Cardiac fibroblast (primary cell): ENCODE measurements around the gene PTTG1IP.

Experiments
- DNase-seq, 2 donors: peaks; one replicate each; pipeline versions ENCODE4 v3.0.0 to v3.0.0-alpha.2; 2010; ENCODE audit warnings: low read depth in 2 of 2
- H3K4me3 ChIP-seq, 2 donors: replicated peaks in 1 of 2; 1 replicate in 1 of 2; 2 replicates in 1 of 2; pipeline ENCODE4 v1.5.1; 2011; ENCODE audit warnings: low read depth in 2 of 2, low read length in 2 of 2, mild to moderate bottlenecking in 2 of 2, moderate library complexity in 1 of 2
- TF ChIP-seq, protein P1 (sequence below): IDR thresholded peaks from one replicate; pipeline ENCODE4 v1.5.1; 2011; ENCODE audit warnings: low read depth, mild to moderate bottlenecking, low read length, inconsistent platforms

The PTTG1IP gene

DNA sequence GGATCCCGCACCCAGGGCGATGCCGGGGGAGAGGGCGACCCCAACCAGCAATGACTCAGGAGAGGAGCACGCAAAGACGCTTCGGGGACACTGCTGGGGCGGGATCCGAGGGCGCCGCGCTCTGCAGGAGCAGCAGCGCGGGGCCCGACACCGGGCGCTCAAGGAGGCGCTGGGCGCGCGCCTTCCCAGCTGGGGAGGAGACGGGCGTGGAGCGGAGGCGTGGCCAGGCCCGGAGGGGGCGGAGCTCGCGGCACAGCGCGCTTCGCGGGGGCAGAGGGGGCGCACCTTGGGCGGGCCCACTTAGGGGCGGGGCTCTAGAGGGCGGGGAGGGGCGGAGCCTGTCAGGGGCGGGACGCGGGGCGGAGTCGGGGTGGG lies 56.0 kb downstream of the PTTG1IP start:
- peak; percentile 91 to 94 for DNase-seq
- TF ChIP-seq, protein P1, sequence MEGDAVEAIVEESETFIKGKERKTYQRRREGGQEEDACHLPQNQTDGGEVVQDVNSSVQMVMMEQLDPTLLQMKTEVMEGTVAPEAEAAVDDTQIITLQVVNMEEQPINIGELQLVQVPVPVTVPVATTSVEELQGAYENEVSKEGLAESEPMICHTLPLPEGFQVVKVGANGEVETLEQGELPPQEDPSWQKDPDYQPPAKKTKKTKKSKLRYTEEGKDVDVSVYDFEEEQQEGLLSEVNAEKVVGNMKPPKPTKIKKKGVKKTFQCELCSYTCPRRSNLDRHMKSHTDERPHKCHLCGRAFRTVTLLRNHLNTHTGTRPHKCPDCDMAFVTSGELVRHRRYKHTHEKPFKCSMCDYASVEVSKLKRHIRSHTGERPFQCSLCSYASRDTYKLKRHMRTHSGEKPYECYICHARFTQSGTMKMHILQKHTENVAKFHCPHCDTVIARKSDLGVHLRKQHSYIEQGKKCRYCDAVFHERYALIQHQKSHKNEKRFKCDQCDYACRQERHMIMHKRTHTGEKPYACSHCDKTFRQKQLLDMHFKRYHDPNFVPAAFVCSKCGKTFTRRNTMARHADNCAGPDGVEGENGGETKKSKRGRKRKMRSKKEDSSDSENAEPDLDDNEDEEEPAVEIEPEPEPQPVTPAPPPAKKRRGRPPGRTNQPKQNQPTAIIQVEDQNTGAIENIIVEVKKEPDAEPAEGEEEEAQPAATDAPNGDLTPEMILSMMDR: no peak
- H3K4me3 ChIP-seq: peak overlapping the region; percentile 71 to 72

DNA sequence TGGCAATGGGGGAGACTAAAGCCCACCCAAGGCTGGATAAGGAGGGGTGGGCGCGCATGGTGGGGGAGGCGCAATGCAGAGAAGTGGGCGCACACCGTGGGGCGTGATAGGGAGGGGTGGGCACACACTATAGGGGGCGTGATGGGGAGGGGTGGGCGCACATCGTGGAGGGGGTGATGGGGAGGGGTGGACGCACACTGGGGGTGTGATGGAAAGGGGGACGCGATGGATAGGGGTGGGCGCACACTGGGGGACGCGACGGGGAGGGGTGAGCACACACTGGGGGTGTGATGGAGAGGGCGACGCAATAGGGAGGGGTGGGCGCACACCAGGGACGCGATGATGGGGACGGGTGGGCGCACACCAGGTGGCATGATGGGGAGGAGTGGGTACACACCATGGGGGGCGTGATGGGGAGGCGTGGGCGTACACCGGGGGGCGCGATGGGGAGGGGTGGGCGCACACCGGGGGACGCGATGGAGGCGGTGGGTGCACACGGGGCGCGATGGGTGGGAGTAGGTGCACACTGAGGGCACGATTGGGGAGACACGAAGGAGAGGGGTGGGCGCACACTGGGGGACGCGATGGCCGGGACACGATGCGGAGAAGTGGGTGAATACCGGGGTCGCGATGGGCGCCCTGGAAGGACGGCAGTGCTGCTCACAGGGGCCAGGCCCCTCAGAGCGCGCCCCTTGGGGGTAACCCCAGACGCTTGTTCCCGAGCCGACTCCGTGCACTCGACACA lies 56.6 kb downstream of the PTTG1IP start:
- no peak for DNase-seq
- H3K4me3 ChIP-seq: peak overlapping the region; percentile 71 to 72

GRCh38 chr21:44815852-44816628 lies 57.5 kb downstream of the PTTG1IP start:
- H3K4me3 ChIP-seq: no peak overlapping the region
- TF ChIP-seq, protein P1: no peak
- DNase-seq: no peak

More for the DNA sequence above, 56.6 kb downstream of the PTTG1IP start:
- TF ChIP-seq, protein P1: no peak

GRCh38 chr21:44815225-44815624 lies 58.3 kb downstream of the PTTG1IP start:
- no peak for DNase-seq
- no peak overlapping the region for H3K4me3 ChIP-seq
- TF ChIP-seq, protein P1: no peak

DNA sequence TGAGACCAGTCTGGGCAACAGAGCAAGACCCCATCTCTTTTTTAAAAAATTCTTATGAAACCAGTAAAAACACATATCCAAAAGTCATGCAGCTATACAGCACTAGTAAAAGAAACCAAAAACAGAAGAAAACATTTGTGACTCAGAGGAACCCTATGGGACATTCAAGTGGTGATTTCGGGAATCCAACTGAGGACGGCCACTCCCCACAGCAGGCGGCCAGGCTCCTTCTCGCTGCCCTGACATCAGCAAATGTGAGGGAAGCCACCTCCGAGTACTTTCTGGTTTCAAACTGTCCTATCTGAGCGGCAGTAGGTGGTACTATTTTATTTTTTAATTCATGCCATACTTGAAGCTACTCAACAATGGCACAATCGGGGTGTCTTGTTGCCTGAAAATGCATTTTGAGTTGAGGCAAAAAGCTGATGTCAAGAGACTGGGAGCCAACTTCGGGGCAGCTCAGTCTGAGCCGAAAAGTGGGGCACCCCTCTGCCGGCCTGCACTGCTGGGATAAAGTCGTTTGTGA lies 58.9 kb downstream of the PTTG1IP start:
- no peak overlapping the region for H3K4me3 ChIP-seq
- TF ChIP-seq, protein P1: no peak

GRCh38 chr21:44813727-44814126 lies 59.8 kb downstream of the PTTG1IP start:
- no peak for DNase-seq
- H3K4me3 ChIP-seq: no peak overlapping the region
- TF ChIP-seq, protein P1: no peak

More for the DNA sequence above, 58.9 kb downstream of the PTTG1IP start:
- DNase-seq: peak in 1 of 2 donors; percentile 38
